Endothelial cell of umbilical vein (primary cell): ENCODE data around the gene MAP10. TPM values are rescaled to one million over a fixed set of nuclear protein-coding genes. Genes with fewer than 3 reads are reported as not detected.

ENCODE experiments used
- BruUV-seq: library from RNA; stranded (reverse); fragments of 400-500 nt; replicated peaks from 2 replicates; lab custom pipeline; 2021; lab: Mats Ljungman, UMichigan
- CTCF ChIA-PET: fragments of 300-600, 350-600 bp; sonication (Branson Sonifier 250); formaldehyde crosslinking; loops from one replicate; lab custom pipeline; 2021; ENCODE audit warnings: antibody characterized with exemption, inconsistent platforms; lab: Charles Lee
- POLR2A ChIA-PET: fragments of 300-600, 350-600 bp; sonication (Branson Sonifier 250); formaldehyde crosslinking; loops from one replicate; lab custom pipeline; 2021; ENCODE audit warnings: antibody characterized with exemption, inconsistent platforms; lab: Charles Lee
- DNase-seq: peaks from one replicate; pipeline ENCODE4 v3.0.0-alpha.2; 2011; ENCODE audit warnings: low read depth, low spot score
- FAIRE-seq: peaks from 2 replicates; lab custom pipeline; 2011; peaks lifted over from hg19 to GRCh38; lab: Jason Lieb, UNC
- H2AFZ ChIP-seq: 2 replicates; pipeline ENCODE4 v1.6.0; 2012; ENCODE audit warnings: low read depth, low read length, control low read depth, inconsistent platforms
- H3K27ac ChIP-seq: 2 replicates; pipeline ENCODE4 v1.5.1; 2011; ENCODE audit warnings: low read depth, mild to moderate bottlenecking, control low read depth, low read length, moderate library complexity; ENCODE audit not compliant: insufficient read depth
- H3K27me3 ChIP-seq, 2 experiments: 2 replicates each; pipeline versions ENCODE4 v1.6.0 to v1.6.1; 2011; ENCODE audit warnings: low read length in 2 of 2, mixed read lengths in 1 of 2; ENCODE audit not compliant: control insufficient read depth in 2 of 2, insufficient read depth in 2 of 2
- H3K36me3 ChIP-seq, 2 experiments: 2 replicates in 1 of 2; 3 replicates in 1 of 2; pipeline ENCODE4 v1.5.1; 2011; ENCODE audit warnings: low read length in 2 of 2, mild to moderate bottlenecking in 1 of 2, moderate library complexity in 1 of 2; ENCODE audit not compliant: control insufficient read depth in 2 of 2, insufficient read depth in 2 of 2; ENCODE audit errors: extremely low read depth in 1 of 2
- H3K4me1 ChIP-seq: 3 replicates; pipeline ENCODE4 v1.5.1; 2011; ENCODE audit warnings: mild to moderate bottlenecking, low read length; ENCODE audit not compliant: control insufficient read depth, insufficient read depth; ENCODE audit errors: extremely low read depth
- H3K4me2 ChIP-seq: 2 replicates; pipeline ENCODE4 v1.6.1; 2011; ENCODE audit warnings: low read length, control low read depth, mixed read lengths; ENCODE audit not compliant: insufficient read depth
- H3K4me3 ChIP-seq, 3 experiments: fragments of 200-600 bp in 1 of 3; sonication (generic), shearing (Covaris generic) in 1 of 3; replicated peaks in 1 of 3; 2 replicates each; pipeline ENCODE4 v1.5.1; 2011 to 2016; ENCODE audit warnings: control low read depth in 3 of 3, low read length in 3 of 3, mild to moderate bottlenecking in 2 of 3, inconsistent platforms in 1 of 3, low read depth in 1 of 3, moderate library complexity in 1 of 3; ENCODE audit not compliant: insufficient read depth in 1 of 3
- H3K79me2 ChIP-seq: 2 replicates; pipeline ENCODE4 v1.6.0; 2012; ENCODE audit warnings: low read length, inconsistent platforms; ENCODE audit not compliant: control insufficient read depth, insufficient read depth
- H3K9ac ChIP-seq: replicated peaks from 2 replicates; pipeline ENCODE3; 2011; ENCODE audit warnings: low read length, control low read depth; ENCODE audit not compliant: insufficient read depth; ENCODE audit errors: extremely low read depth
- H3K9me1 ChIP-seq: replicated peaks from 3 replicates; pipeline ENCODE4 v1.6.0; 2011; ENCODE audit warnings: mild to moderate bottlenecking, low read length; ENCODE audit not compliant: control insufficient read depth, insufficient read depth; ENCODE audit errors: extremely low read depth
- H3K9me3 ChIP-seq: replicated peaks from 2 replicates; pipeline ENCODE4 v1.5.1; 2012; ENCODE audit warnings: low read length, inconsistent platforms; ENCODE audit not compliant: control insufficient read depth, insufficient read depth
- H4K20me1 ChIP-seq: replicated peaks from 2 replicates; pipeline ENCODE3; 2011; ENCODE audit warnings: mild to moderate bottlenecking, low read length; ENCODE audit not compliant: control insufficient read depth, insufficient read depth; ENCODE audit errors: extremely low read depth
- CTCF ChIP-seq, 2 donors: IDR thresholded peaks; 1 replicate in 1 of 2; 2 replicates in 1 of 2; pipeline ENCODE4 v1.5.1; 2011; ENCODE audit warnings: low read length in 2 of 2, mild to moderate bottlenecking in 2 of 2, moderate library complexity in 2 of 2, control low read depth in 1 of 2, inconsistent platforms in 1 of 2, low read depth in 1 of 2; ENCODE audit not compliant: insufficient read depth in 1 of 2; ENCODE audit errors: extremely low read depth in 1 of 2
- EZH2 ChIP-seq: IDR thresholded peaks from 2 replicates; pipeline ENCODE4 v1.6.1; 2012; ENCODE audit warnings: borderline replicate concordance, low read depth, mild to moderate bottlenecking, moderate library complexity, low read length, inconsistent platforms; ENCODE audit not compliant: severe bottlenecking
- FOS ChIP-seq: IDR thresholded peaks from 2 replicates; pipeline ENCODE4 v1.6.1; 2011; ENCODE audit warnings: mild to moderate bottlenecking, low read length, moderate library complexity, borderline replicate concordance; ENCODE audit not compliant: insufficient read depth
- GATA2 ChIP-seq: IDR thresholded peaks from 2 replicates; pipeline ENCODE4 v1.7.0; 2011; ENCODE audit warnings: low read depth, mild to moderate bottlenecking, moderate library complexity, mixed read lengths, low read length; ENCODE audit not compliant: insufficient read length, insufficient read depth
- JUN ChIP-seq: IDR thresholded peaks from 2 replicates; pipeline ENCODE4 v1.6.1; 2011; ENCODE audit warnings: borderline replicate concordance, low read depth; ENCODE audit not compliant: insufficient read length, insufficient read depth
- MAX ChIP-seq: IDR thresholded peaks from 2 replicates; pipeline ENCODE4 v1.6.1; 2011; ENCODE audit not compliant: insufficient read depth, insufficient read length
- MYC ChIP-seq: IDR thresholded peaks from one replicate; pipeline ENCODE4 v1.6.1; 2011; ENCODE audit warnings: mild to moderate bottlenecking, low read depth, low read length
- POLR2AphosphoS5 ChIP-seq: IDR thresholded peaks from 2 replicates; pipeline ENCODE4 v1.6.1; 2012; ENCODE audit warnings: low read depth, mild to moderate bottlenecking, control low read depth, low read length, moderate library complexity; ENCODE audit not compliant: insufficient read depth
- dilution Hi-C: fragments of 300-500 bp; cut with MboI; formaldehyde crosslinking; loops from one replicate; pipeline ENCODE4 v1.15.0; 2019; ENCODE audit warnings: low sequenced_read_pairs; ENCODE audit not compliant: extremely low pct_ligation_motif_present
- intact Hi-C: fragments of 100-400 bp; cut with micrococcal nuclease; formaldehyde crosslinking; loops from one replicate; pipeline ENCODE4 v1.10.0; 2022
- polyA plus RNA-seq, 4 experiments: library from polyadenylated mRNA; depleted of rRNA in 3 of 4; stranded (reverse) in 3 of 4; unstranded in 1 of 4; fragments of >200 nt; gene quantifications; 2 replicates each; pipeline versions ENCODE4 v1.2.1 to v1.2.3, GENCODE V29; 2011 to 2012; ENCODE audit warnings: missing spikeins in 1 of 4
- total RNA-seq: library from RNA; stranded (reverse); gene quantifications from 2 replicates; pipeline ENCODE4 v1.2.3, GENCODE V29; 2021

Gene MAP10
- total and polyA plus RNA-seq, 2 donors (not counting 3 experiments of a cell fraction or from before 2014, with no cell fraction given) = 0.88 to 2.0 TPM

DNA sequence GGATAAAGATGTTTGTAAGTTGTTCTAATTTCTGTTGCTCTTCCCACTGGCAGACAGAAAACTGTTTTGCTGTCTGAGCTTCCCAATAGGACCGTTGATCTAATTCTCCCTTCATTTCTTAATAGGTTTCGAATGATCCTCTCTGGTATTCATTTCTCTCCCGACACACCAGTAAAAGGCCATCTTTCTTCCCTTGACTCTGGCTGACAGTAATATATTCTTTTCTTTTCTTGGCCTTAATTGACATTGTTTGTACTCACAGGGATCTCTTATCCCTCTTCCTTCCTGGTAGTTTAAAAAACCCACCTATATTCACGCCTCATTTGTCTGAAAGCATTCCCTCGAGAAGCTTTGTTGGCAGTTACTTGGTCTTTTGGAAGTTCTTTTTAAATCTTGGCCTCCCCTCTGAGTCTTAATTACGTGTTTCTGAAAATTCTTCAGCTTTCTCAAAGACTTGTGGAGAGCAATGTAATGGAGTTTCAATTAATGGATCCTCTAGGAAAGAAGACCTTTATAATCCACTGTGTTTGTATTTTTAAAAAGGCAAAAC lies 40.3 kb downstream of the MAP10 start:
- ChIA-PET POLR2A (no interaction called here), CTCF (no interaction called here)
- no peak for TF ChIP-seq MYC
- TF ChIP-seq JUN = no peak
- TF ChIP-seq FOS = no peak
- TF ChIP-seq POLR2AphosphoS5 = no peak
- no peak for TF ChIP-seq GATA2
- TF ChIP-seq CTCF (IDR thresholded peaks at IDR 0.05; ENCODE audit: extremely low read depth in 1 of 2, insufficient read depth in 1 of 2, low read depth in 1 of 2, low read length in 2 of 2) = no peak
- TF ChIP-seq EZH2 = no peak
- TF ChIP-seq MAX = no peak
- Histone ChIP-seq H3K36me3 (no peaks in the 10 kb centered on the region), H2AFZ (no peak overlapping the region), H3K9ac (no peak overlapping the region), H3K27ac (no peak overlapping the region), H3K27me3 (no peaks in the 10 kb centered on the region), H3K9me1 (no peaks in the 10 kb centered on the region), H4K20me1 (no peaks in the 10 kb centered on the region), H3K4me1 (no peaks in the 10 kb centered on the region), H3K9me3 (no peaks in the 10 kb centered on the region), H3K4me2 (no peak overlapping the region), H3K79me2 (no peaks in the 10 kb centered on the region), H3K4me3 (no peak overlapping the region)
- FAIRE-seq = no peak
- intact Hi-C loops (no loop called here), dilution Hi-C loops (no loop called here)
- no TSS peak for BruUV-seq
- DNase-seq = no peak
